Gastrocnemius medialis (tissue), 4 donors: Measurements from ENCODE around the gene BAIAP2L2.

Experiments
- POLR2A ChIP-seq, 2 donors: fragments of 450-650 bp; IDR thresholded peaks; one replicate each; pipeline ENCODE4 v1.6.1; 2017; ENCODE audit warnings: antibody characterized with exemption in 2 of 2, mild to moderate bottlenecking in 2 of 2, moderate library complexity in 2 of 2
- TF ChIP-seq, protein P1 (sequence below), 5 experiments: fragments of 450-650 bp in 3 of 5; fragments of 200-600 bp in 2 of 5; sonication (generic) in 2 of 5; IDR thresholded peaks in 4 of 5; conservative IDR thresholded peaks in 1 of 5; 1 replicate in 4 of 5; 2 replicates in 1 of 5; pipeline ENCODE4 v1.5.1; 2016 to 2019; ENCODE audit warnings: antibody characterized with exemption in 5 of 5, mild to moderate bottlenecking in 3 of 5, moderate library complexity in 3 of 5

DNA sequence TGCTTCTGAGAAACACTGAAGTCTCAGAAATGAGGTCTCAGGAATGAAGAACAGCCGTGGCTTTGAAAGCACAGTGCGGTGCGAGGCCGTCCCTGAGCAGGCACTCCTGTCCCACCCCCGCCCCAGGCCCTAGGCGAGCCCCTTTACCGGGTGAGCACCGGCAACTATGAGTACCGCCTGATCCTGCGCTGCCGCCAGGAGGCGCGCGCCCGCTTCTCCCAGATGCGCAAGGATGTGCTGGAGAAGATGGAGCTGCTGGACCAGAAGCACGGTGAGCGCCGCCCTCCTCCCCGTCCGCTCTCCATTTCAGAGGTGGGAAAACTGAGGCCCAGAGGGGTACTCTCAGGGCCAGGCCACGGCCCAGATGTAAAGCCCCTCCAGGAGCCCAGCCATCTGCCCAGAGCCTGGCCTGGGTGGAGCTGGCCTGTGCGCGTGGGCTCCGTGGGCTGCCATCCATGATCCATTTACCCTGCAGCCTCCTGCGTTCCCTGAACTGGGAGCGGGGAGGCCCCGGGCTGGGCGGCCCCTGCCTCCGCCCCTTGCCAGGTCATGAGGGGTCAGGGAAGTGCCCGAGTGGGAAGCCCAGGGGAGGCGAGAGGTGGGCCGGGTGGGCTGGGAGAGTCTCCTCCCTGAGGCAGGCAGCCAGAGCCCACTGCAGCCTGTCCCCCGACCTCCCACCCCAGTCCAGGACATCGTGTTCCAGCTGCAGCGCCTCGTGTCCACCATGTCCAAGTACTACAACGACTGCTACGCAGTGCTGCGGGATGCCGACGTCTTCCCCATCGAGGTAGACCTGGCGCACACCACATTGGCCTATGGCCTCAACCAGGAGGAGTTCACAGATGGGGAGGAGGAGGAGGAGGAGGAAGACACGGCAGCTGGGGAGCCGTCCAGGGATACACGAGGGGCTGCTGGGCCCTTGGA lies 36.0 kb downstream of the BAIAP2L2 start:
- TF ChIP-seq POLR2A (IDR thresholded peaks at IDR 0.05) = no peak
- TF ChIP-seq, protein P1, sequence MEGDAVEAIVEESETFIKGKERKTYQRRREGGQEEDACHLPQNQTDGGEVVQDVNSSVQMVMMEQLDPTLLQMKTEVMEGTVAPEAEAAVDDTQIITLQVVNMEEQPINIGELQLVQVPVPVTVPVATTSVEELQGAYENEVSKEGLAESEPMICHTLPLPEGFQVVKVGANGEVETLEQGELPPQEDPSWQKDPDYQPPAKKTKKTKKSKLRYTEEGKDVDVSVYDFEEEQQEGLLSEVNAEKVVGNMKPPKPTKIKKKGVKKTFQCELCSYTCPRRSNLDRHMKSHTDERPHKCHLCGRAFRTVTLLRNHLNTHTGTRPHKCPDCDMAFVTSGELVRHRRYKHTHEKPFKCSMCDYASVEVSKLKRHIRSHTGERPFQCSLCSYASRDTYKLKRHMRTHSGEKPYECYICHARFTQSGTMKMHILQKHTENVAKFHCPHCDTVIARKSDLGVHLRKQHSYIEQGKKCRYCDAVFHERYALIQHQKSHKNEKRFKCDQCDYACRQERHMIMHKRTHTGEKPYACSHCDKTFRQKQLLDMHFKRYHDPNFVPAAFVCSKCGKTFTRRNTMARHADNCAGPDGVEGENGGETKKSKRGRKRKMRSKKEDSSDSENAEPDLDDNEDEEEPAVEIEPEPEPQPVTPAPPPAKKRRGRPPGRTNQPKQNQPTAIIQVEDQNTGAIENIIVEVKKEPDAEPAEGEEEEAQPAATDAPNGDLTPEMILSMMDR (IDR thresholded peaks at IDR 0.05 in 4 of 5, conservative IDR thresholded peaks at IDR 0.05 in 1 of 5) = no peak
